Urinary bladder (tissue), 4 donors: ENCODE results near the gene MYO18A. TPM values are rescaled to one million over a fixed set of nuclear protein-coding genes. Genes with fewer than 3 reads are reported as not detected.

Source experiments
- DNase-seq: peaks from one replicate; pipeline ENCODE4 v3.0.0-alpha.2; 2015; ENCODE audit errors: extremely low spot score
- H3K27ac ChIP-seq: one replicate; pipeline ENCODE4 v1.5.1; 2013; ENCODE audit warnings: low read depth, mild to moderate bottlenecking, moderate library complexity
- H3K36me3 ChIP-seq: one replicate; pipeline ENCODE4 v1.6.1; 2013; ENCODE audit warnings: mild to moderate bottlenecking, moderate library complexity; ENCODE audit not compliant: insufficient read depth
- H3K4me1 ChIP-seq: one replicate; pipeline ENCODE4 v1.6.1; 2013; ENCODE audit warnings: mild to moderate bottlenecking, moderate library complexity; ENCODE audit not compliant: insufficient read depth
- H3K4me3 ChIP-seq: one replicate; pipeline ENCODE4 v1.5.1; 2013; ENCODE audit warnings: low read depth, low read length
- WGBS: extraction: QIAGEN DNeasy Blood & Tissue Kit; methylation state at CpG from one replicate; pipeline ENCODE4 v1.1.7; 2013; 5-methylcytosine and 5-hydroxymethylcytosine counted together
- polyA plus RNA-seq: library from polyadenylated mRNA; stranded (reverse); fragments of 200-250 nt; gene quantifications from one replicate; pipeline ENCODE4 v1.2.3, GENCODE V29; 2013
- total RNA-seq: library from RNA; depleted of rRNA; stranded (reverse); fragments of >200 nt; gene quantifications from one replicate; pipeline ENCODE4 v1.2.3, GENCODE V29; 2014
- donor health status: healthy with polysubstance abuse.
- donor health status: healthy.

The MYO18A gene
- total and polyA plus RNA-seq, 2 donors = 30.6 to 33.8 TPM

DNA sequence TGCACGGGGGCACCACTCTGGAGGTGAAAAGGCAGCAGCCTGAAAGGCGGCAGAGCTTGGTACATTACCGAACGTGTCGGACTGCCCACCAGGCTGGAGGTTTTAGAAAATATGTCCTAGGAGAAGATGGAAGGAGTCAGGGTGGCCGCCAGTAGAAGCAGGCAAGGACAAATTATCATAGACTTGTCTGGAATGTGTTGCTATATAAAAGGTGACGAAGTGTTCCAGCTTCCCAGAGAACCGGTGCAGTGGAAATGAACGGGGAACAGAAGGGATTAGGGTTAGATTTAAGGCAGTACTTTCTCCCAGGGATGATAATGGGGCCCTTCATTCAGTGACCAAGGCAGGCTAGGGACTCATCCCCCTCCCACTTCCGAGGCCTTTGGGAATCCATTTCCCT is 109.9 kb downstream of the MYO18A start:
- 51% methylated on average over 10 of the region's 10 CpGs for WGBS
- no peak for DNase-seq

GRCh38 chr17:29069526-29070041 is 110.6 kb downstream of the MYO18A start:
- H3K4me1 ChIP-seq = no peaks in the 10 kb centered on the region
- no peak overlapping the region for H3K27ac ChIP-seq
- no peak for DNase-seq
- H3K4me3 ChIP-seq = no peak overlapping the region
- 51% methylated on average over 19 of the region's 19 CpGs for WGBS
- H3K36me3 ChIP-seq = no peaks in the 10 kb centered on the region

More for the DNA sequence above, 109.9 kb downstream of the MYO18A start:
- H3K4me1 ChIP-seq = no peaks in the 10 kb centered on the region
- H3K27ac ChIP-seq = no peak overlapping the region
- H3K36me3 ChIP-seq = no peaks in the 10 kb centered on the region
- H3K4me3 ChIP-seq = no peak overlapping the region

GRCh38 chr17:29068818-29069217 is 111.4 kb downstream of the MYO18A start:
- Histone ChIP-seq H3K4me1 (no peaks in the 10 kb centered on the region), H3K27ac (no peak overlapping the region), H3K4me3 (no peak overlapping the region), H3K36me3 (no peaks in the 10 kb centered on the region)
- no peak for DNase-seq
- 76% methylated on average over 10 of the region's 10 CpGs for WGBS

GRCh38 chr17:29066606-29067005 is 113.6 kb downstream of the MYO18A start:
- WGBS = 62% methylated on average over 7 of the region's 7 CpGs

DNA sequence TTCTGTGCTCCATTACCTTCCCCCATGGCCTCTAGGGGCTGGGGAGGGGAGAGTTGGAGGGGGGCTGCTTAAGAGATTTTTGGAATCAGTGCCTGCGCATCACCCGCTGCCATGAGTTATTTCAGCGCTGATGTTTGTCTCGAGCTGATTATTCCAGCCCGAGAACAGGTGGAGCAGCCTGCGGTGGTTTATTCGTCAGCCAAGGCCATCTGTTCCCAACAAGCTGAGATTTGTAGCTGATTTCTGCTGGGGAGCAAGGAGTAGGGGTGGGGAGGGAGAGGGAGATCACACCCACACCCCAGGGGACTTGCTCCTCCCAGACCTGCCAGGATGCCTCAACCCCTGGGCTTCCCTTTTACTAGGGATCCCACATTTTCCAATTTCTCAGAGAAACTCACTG is 114.2 kb downstream of the MYO18A start:
- Histone ChIP-seq H3K27ac (no peak overlapping the region), H3K4me1 (no peaks in the 10 kb centered on the region), H3K36me3 (no peaks in the 10 kb centered on the region), H3K4me3 (no peak overlapping the region)
- WGBS = 70% methylated on average over 7 of the region's 7 CpGs
- no peak for DNase-seq

More at GRCh38 chr17:29066606-29067005, 113.6 kb downstream of the MYO18A start:
- H3K36me3 ChIP-seq = no peaks in the 10 kb centered on the region
- no peak overlapping the region for H3K27ac ChIP-seq
- no peaks in the 10 kb centered on the region for H3K4me1 ChIP-seq
- DNase-seq = no peak
- H3K4me3 ChIP-seq = no peak overlapping the region

DNA sequence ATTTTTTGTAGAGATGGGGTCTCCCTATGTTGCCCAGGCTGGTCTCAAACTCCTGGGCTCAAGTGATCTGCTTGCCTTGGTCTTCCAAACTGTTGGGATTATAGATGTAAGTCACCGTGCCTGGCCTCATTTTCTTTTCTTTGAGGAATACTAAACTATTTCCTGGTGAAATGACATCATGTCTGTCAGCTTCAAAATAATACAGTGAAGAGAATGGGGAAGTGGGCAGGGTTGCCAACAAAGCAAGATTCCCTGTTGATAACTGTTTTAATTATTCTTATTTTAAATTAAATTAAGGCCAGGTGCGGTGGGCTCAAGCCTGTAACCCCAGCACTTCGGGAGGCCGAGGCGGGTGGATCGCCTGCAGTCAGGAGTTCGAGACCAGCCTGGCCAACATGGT is 116.2 kb downstream of the MYO18A start:
- 89% methylated on average over 7 of the region's 7 CpGs for WGBS
- DNase-seq = no peak

GRCh38 chr17:29062215-29062614 is 118.0 kb downstream of the MYO18A start:
- WGBS = 90% methylated on average over 9 of the region's 9 CpGs
- DNase-seq = no peak
- no peaks in the 10 kb centered on the region for H3K4me1 ChIP-seq
- no peak overlapping the region for H3K4me3 ChIP-seq
- H3K36me3 ChIP-seq = no peaks in the 10 kb centered on the region
- no peak overlapping the region for H3K27ac ChIP-seq

More for the DNA sequence above, 116.2 kb downstream of the MYO18A start:
- Histone ChIP-seq H3K36me3 (no peaks in the 10 kb centered on the region), H3K4me3 (no peak overlapping the region), H3K4me1 (no peaks in the 10 kb centered on the region), H3K27ac (no peak overlapping the region)

DNA sequence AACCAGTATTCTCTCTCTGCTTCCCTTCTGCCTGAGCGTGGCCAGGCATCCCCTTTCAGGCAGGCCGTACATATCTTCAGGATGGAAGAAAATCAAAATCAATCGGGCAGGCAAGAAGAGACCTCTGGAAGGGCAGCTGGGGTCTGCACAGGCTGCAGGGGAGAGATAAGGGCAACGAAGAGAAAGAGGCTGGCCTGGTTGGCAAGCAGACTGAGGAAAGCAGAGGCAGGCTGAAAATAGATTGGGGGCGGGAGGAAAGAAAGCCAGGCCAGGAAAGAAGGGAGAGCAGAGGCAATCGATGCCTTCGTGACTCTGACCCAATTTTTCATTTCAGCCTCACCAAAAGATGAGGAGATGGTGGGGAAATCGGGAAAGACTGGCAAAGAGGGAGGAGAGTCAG is 119.2 kb downstream of the MYO18A start:
- 32% methylated on average over 8 of the region's 8 CpGs for WGBS
- Histone ChIP-seq H3K27ac (no peak overlapping the region), H3K36me3 (no peaks in the 10 kb centered on the region), H3K4me1 (no peaks in the 10 kb centered on the region), H3K4me3 (no peak overlapping the region)
- DNase-seq = no peak

GRCh38 chr17:29060475-29060874 is 119.7 kb downstream of the MYO18A start:
- 46% methylated on average over 6 of the region's 6 CpGs for whole genome bisulfite sequencing
- no peak overlapping the region for H3K27ac ChIP-seq
- no peaks in the 10 kb centered on the region for H3K4me1 ChIP-seq
- no peak overlapping the region for H3K4me3 ChIP-seq
- no peaks in the 10 kb centered on the region for H3K36me3 ChIP-seq
- no peak for DNase-seq

GRCh38 chr17:29059281-29059680 is 120.9 kb downstream of the MYO18A start:
- H3K36me3 ChIP-seq = no peaks in the 10 kb centered on the region
- no peak overlapping the region for H3K4me3 ChIP-seq
- no peaks in the 10 kb centered on the region for H3K4me1 ChIP-seq
- WGBS = 78% methylated on average over 2 of the region's 2 CpGs
- DNase-seq = no peak
- H3K27ac ChIP-seq = no peak overlapping the region

- H3K27ac ChIP-seq = no peak overlapping the region
- no peaks in the 10 kb centered on the region for H3K4me1 ChIP-seq
- H3K36me3 ChIP-seq = no peaks in the 10 kb centered on the region
- H3K4me3 ChIP-seq = no peak overlapping the region
- DNase-seq = no peak
- WGBS = 90% methylated on average over 3 of the region's 3 CpGs
Measured at GRCh38 chr17:29058391-29058790, 121.8 kb downstream of the MYO18A start.

- 48% methylated on average over 4 of the region's 4 CpGs for WGBS
- no peak overlapping the region for H3K27ac ChIP-seq
Measured at GRCh38 chr17:29057361-29057760, 122.8 kb downstream of the MYO18A start.

GRCh38 chr17:29054835-29055234 is 125.4 kb downstream of the MYO18A start:
- no peak overlapping the region for H3K27ac ChIP-seq
- H3K4me1 ChIP-seq = no peaks in the 10 kb centered on the region
- whole genome bisulfite sequencing = 65% methylated on average over 10 of the region's 10 CpGs
- H3K36me3 ChIP-seq = no peaks in the 10 kb centered on the region
- H3K4me3 ChIP-seq = no peak overlapping the region
- DNase-seq = no peak

More at GRCh38 chr17:29057361-29057760, 122.8 kb downstream of the MYO18A start:
- Histone ChIP-seq H3K36me3 (no peaks in the 10 kb centered on the region), H3K4me3 (no peak overlapping the region), H3K4me1 (no peaks in the 10 kb centered on the region)
- DNase-seq = no peak

DNA sequence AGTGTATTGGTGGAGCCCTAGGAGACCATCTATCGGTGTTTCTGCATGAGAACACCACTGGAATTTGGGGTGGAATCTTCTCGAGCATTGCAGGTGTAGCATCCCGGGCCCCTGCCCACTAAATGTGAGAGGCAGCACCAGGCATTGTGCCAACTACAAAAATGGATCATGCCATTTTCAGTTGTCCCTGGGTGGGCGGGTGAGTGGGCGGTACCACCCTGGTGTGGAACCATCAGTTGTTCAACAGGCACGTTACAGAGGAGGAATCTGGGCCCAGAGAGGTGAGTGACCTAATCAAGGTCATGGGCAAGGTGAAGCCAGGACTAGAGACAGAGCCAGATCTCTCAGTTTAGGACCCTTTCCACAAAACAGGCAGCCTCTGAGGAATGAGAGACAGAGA is 128.5 kb downstream of the MYO18A start:
- 81% methylated on average over 6 of the region's 6 CpGs for WGBS
- H3K27ac ChIP-seq = no peak overlapping the region
- no peak for DNase-seq
- no peaks in the 10 kb centered on the region for H3K4me1 ChIP-seq
- H3K4me3 ChIP-seq = no peak overlapping the region
- no peaks in the 10 kb centered on the region for H3K36me3 ChIP-seq

GRCh38 chr17:29051194-29051593 is 129.0 kb downstream of the MYO18A start:
- no peak for DNase-seq
- no peaks in the 10 kb centered on the region for H3K36me3 ChIP-seq
- H3K4me1 ChIP-seq = no peaks in the 10 kb centered on the region
- no peak overlapping the region for H3K4me3 ChIP-seq
- no peak overlapping the region for H3K27ac ChIP-seq
- WGBS = 71% methylated on average over 12 of the region's 12 CpGs
